DMS 273 (cell line): Measurements from ENCODE around the gene TGFB1.
"Not testable (repeated sequence)": the region's sequence is repeated elsewhere in the genome, so short reads cannot be mapped to it uniquely, and the experiment has no call there.

Experiments
- DNase-seq: peaks from one replicate; lab custom pipeline; 2025; ENCODE audit not compliant: unreplicated experiment; lab: John Stamatoyannopoulos, UW

The TGFB1 gene

GRCh38 chr19:41353466-41354342, at the start of gene TGFB1:
TSS of gene TGFB1 (minus strand) at chr19:41353922. CDS start at chr19:41353044, 878 bp downstream.
- DNase-seq = peak; percentile 81

GRCh38 chr19:41402010-41402409, 48.3 kb upstream of the TGFB1 start:
- DNase-seq = no peak

GRCh38 chr19:41401483-41401882, 47.8 kb upstream of the TGFB1 start:
- DNase-seq = no peak

GRCh38 chr19:41399525-41399924, 45.8 kb upstream of the TGFB1 start:
- DNase-seq = no peak

- DNase-seq = no peak
Measured at GRCh38 chr19:41399091-41399490, 45.4 kb upstream of the TGFB1 start.

GRCh38 chr19:41398598-41398997, 44.9 kb upstream of the TGFB1 start:
- no peak for DNase-seq

GRCh38 chr19:41398050-41398418, 44.3 kb upstream of the TGFB1 start:
- peak; percentile 50 for DNase-seq

GRCh38 chr19:41397086-41398049, 43.6 kb upstream of the TGFB1 start, which contains the start of the genes BCKDHA and EXOSC5:
TSS of gene BCKDHA (plus strand) at chr19:41397818. CDS start at chr19:41397828, 10 bp downstream.
TSS of gene EXOSC5 (minus strand) at chr19:41397359. CDS start at chr19:41397328, 31 bp downstream.
- DNase-seq = peak; percentile 100

GRCh38 chr19:41395355-41395754, 41.6 kb upstream of the TGFB1 start:
- no peak for DNase-seq

GRCh38 chr19:41392775-41393174, 39.1 kb upstream of the TGFB1 start:
- DNase-seq = no peak

GRCh38 chr19:41391618-41392017, 37.9 kb upstream of the TGFB1 start:
- no peak for DNase-seq

- DNase-seq = no peak
Measured at GRCh38 chr19:41386442-41386841, 32.7 kb upstream of the TGFB1 start.

- no peak for DNase-seq
Measured at GRCh38 chr19:41384351-41384750, 30.6 kb upstream of the TGFB1 start.

- DNase-seq = not testable (repeated sequence)
Measured at GRCh38 chr19:41381536-41381935, 27.8 kb upstream of the TGFB1 start.

- DNase-seq = peak; percentile 90
Measured at GRCh38 chr19:41377977-41378709, 24.4 kb upstream of the TGFB1 start.

GRCh38 chr19:41376998-41377365, 23.3 kb upstream of the TGFB1 start:
- DNase-seq = no peak

- no peak for DNase-seq
Measured at GRCh38 chr19:41376241-41376997, 22.7 kb upstream of the TGFB1 start, which contains the start of gene TMEM91. TSS of gene TMEM91 (plus strand) at chr19:41376533. CDS start at chr19:41378310, 1,777 bp downstream.

- DNase-seq = peak; percentile 98
Measured at GRCh38 chr19:41373993-41374392, 20.3 kb upstream of the TGFB1 start.

- DNase-seq = no peak
Measured at GRCh38 chr19:41372501-41372900, 18.8 kb upstream of the TGFB1 start.

- DNase-seq = no peak
Measured at GRCh38 chr19:41371541-41371940, 17.8 kb upstream of the TGFB1 start.
